ENCODE measurements around the gene ANKRD33. TPM values are rescaled to one million over a fixed set of nuclear protein-coding genes. Genes with fewer than 3 reads are reported as not detected.

The ANKRD33 gene
- total RNA-seq, 1 donor from 2014 or later, result not detected

GRCh38 chr12:51911307-51911706 lies 23.4 kb downstream of the ANKRD33 start:
- no peaks in the 10 kb centered on the region for H3K9me3 ChIP-seq
- no peaks in the 10 kb centered on the region for H3K36me3 ChIP-seq
- intact Hi-C loops (cut with DNase I), result no loop called here
- TF ChIP-seq CTCF (IDR thresholded peaks at IDR 0.05), result no peak
- no peak overlapping the region for H3K4me3 ChIP-seq
- peaks cover 0 to 11% of the 10 kb centered on the region in 2 donors for H3K4me1 ChIP-seq
- DNase-seq (ENCODE audit: low spot score in 2 of 2), result no peak
- no peaks in the 10 kb centered on the region for H3K27me3 ChIP-seq
- peak overlapping the region in 1 of 2 donors; percentile 20 for H3K27ac ChIP-seq

DNA sequence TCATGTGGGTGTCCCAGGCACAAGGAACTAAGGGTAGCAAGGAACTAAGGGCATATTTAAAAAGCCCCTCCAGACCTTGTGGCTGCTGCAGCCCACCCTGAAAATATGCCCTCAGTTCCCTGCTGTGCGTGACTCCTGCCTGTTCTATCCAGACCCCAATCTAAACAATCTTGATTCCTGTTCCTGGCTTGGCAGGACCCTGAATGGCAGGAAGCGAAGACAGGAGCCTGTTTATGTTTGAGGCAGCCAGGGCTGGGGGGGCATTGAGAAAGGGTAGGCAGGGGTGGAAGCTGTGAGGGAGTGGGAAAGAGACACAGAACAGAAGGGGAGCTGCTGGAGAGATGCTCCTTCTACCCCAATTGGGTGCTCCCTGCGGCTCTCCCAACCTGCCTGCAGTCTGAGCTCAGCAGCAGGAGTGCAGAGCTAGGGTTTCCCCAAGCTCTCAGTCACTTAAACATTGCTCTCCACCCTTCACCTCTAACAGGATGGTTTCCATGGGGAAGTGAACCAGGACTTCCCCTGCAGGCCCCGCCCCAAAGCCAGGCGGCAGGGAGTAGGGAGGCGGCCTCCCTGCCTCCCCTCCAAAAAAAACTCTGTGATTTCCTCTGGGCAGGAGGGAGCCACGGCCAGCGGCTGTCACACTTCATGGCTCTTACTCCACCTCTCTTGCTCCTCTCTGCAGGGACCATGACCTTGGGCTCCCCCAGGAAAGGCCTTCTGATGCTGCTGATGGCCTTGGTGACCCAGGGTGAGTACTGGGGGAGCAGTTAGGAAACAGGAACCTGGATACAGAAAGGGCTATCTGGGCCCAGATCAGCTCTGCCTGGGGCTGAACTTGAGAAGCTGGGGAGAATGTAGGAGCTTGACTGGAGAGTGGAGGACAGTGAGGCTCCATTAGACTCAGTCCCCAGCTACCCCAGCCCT lies 24.1 kb downstream of the ANKRD33 start:
- intact Hi-C loops (cut with DNase I), result no loop called here
- Histone ChIP-seq H3K4me1 (peaks cover 0 to 11% of the 10 kb centered on the region in 2 donors), H3K9me3 (no peaks in the 10 kb centered on the region), H3K27ac (peak overlapping the region in 1 of 2 donors; percentile 40), H3K36me3 (no peaks in the 10 kb centered on the region), H3K27me3 (no peaks in the 10 kb centered on the region), H3K4me3 (peak overlapping the region; percentile 15 to 26)
- DNase-seq (ENCODE audit: low spot score in 2 of 2), result peak in 1 of 2 donors; percentile 67
- no peak for TF ChIP-seq CTCF (IDR thresholded peaks at IDR 0.05)

- DNase-seq (ENCODE audit: low spot score in 2 of 2), result no peak
- intact Hi-C loops (cut with DNase I), result no loop called here
- H3K27me3 ChIP-seq, result no peaks in the 10 kb centered on the region
These were observed 25.4 kb downstream of the ANKRD33 start for GRCh38 chr12:51913071-51914033.

DNA sequence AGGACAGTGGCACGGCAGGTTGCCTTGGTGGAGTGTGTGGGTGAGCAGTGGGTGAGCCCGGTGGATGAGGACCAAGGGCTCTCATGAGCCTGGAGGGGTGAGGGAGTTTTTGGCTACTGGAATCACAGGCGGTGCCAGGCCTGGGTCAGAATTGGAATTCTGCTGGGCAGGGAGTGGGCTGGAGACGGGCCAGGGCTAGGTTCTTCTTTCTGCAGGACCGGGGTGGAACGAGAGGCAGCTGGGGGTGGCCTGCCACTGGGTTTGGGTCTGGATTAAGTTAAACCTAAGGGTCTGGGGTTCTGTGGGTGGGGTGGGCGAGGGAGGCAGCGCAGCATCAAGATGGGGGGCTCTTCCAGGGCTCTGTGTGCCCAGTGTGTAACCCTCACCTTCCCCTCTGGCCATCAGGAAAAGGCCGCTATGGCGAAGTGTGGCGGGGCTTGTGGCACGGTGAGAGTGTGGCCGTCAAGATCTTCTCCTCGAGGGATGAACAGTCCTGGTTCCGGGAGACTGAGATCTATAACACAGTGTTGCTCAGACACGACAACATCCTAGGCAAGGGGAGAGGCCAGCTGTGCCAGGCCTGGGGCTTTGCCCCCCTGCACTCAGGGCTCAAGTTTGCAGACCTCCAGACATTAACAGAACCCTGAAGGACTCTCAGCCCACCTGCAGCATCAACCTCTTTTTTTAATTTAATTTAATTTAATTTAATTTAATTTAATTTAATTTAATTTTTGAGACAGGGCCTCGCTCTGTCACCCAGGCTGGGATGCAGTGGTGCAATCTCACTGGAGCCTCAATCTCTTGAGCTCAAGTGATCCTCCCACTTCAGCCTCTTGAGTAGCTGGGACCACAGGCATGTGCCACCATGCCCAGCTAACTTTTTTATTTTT lies 26.4 kb downstream of the ANKRD33 start:
- peaks cover 0 to 11% of the 10 kb centered on the region in 2 donors for H3K4me1 ChIP-seq

More at GRCh38 chr12:51913071-51914033, 25.4 kb downstream of the ANKRD33 start:
- no peak overlapping the region for H3K27ac ChIP-seq
- no peaks in the 10 kb centered on the region for H3K9me3 ChIP-seq
- no peak for TF ChIP-seq CTCF (IDR thresholded peaks at IDR 0.05)
- peaks cover 0 to 11% of the 10 kb centered on the region in 2 donors for H3K4me1 ChIP-seq
- no peaks in the 10 kb centered on the region for H3K36me3 ChIP-seq
- no peak overlapping the region for H3K4me3 ChIP-seq

More for the DNA sequence above, 26.4 kb downstream of the ANKRD33 start:
- no peak for DNase-seq (ENCODE audit: low spot score in 2 of 2)
- intact Hi-C loops (cut with DNase I), result no loop called here
- H3K27ac ChIP-seq, result no peak overlapping the region
- no peaks in the 10 kb centered on the region for H3K9me3 ChIP-seq
- no peaks in the 10 kb centered on the region for H3K36me3 ChIP-seq
- TF ChIP-seq CTCF (IDR thresholded peaks at IDR 0.05), result no peak
- H3K4me3 ChIP-seq, result no peak overlapping the region
- no peaks in the 10 kb centered on the region for H3K27me3 ChIP-seq
